Hematopoietic multipotent progenitor cell treated with erythropoietin and hydrocortisone succinate and interleukin-3 and kit ligand, for 15 days (in vitro differentiated cells): ENCODE data around the gene SKAP2.

Experiments
- DNase-seq: peaks from one replicate; pipeline ENCODE4 v3.0.0-alpha.2; 2015; ENCODE audit warnings: low spot score

Gene SKAP2

GRCh38 chr7:26864309-26865093, at the start of gene SKAP2:
Gene SKAP2 (minus strand): TSS chr7:26864590. CDS start chr7:26864429, 161 bp downstream.
- peak; percentile 93 for DNase-seq

DNA sequence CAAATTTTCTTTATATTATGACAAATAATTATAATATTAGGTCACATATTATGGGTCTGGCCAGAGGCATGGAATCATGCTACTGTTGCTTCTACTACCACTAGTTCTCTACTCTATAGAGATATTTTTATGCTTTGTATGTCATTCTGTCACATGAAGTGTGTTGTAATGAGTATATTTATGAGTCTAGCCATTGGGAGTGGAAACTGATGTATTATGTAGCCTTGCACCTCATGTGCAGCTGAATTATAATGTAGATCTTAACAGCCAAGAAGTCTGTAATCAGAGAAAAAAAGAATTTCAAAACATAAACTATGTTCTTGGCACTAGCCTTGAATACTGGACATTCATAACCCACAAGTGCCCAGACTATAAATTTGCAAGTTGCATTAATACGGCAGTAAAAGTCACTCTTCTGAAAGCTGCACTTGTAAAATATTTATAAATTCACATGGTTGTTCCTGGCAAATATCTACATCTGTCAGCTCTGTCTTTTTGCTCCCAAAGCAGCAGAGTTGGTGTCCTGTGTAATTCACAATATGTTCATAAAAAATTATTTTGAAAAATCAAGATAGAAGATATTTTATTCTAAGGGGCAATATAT, 48.6 kb upstream of the SKAP2 start:
- DNase-seq: no peak

- no peak for DNase-seq
Measured at GRCh38 chr7:26912338-26912737, 47.9 kb upstream of the SKAP2 start.

DNA sequence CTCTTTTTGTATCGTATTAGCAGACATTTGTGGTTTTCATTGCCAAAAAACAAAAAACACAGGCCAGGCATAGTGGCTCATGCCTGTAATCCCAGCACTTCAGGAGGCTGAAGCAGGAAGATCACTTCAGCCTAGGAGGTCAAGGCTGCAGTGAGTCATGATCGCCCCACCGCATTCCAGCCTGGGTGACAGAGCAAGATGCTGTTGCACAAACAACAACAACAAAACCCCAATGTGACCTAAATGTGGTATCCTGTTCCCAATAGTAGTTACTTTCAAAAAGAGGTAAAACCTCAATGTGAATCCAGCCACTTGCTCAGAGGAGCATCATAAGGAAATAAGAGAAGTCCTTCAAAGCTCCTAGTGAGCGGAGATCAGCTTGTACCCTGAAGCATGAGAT, 45.8 kb upstream of the SKAP2 start:
- DNase-seq: no peak

DNA sequence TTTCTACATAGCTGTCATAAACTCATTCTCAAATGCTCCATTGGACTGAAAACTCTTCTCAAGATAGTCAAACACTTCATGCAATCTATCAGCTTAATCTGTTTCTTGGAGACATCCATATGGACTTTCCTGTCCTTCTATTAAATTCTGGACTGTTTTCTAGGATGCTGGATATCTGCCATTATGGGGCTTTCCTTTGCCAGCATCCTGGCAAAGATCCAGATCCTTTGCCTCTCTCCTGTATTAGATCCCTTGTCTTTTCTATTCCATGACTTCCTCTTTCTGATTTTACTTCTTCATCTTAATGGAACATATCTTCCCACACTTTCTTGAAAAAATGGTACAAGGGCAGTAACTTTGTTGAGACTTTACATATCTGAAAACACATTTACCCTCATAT, 35.9 kb upstream of the SKAP2 start:
- no peak for DNase-seq

DNA sequence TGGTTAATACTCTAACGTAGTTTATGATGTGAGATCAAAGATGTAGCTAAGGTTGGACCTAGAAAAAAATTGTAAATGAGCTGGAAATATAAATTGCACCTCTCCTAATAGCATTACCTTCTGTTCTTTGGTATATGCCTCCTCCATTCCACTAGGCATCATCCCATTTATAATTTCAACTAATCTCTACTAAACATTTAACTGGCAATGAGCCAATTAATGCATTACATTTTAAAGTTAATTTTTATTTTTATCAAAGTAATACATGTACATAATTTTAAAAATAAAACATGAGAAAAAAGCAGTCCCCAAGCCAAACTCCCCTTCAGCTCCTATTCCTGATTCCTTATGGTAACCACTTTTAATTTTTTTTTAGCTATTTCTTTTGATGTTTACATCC, 35.1 kb upstream of the SKAP2 start:
- no peak for DNase-seq

DNA sequence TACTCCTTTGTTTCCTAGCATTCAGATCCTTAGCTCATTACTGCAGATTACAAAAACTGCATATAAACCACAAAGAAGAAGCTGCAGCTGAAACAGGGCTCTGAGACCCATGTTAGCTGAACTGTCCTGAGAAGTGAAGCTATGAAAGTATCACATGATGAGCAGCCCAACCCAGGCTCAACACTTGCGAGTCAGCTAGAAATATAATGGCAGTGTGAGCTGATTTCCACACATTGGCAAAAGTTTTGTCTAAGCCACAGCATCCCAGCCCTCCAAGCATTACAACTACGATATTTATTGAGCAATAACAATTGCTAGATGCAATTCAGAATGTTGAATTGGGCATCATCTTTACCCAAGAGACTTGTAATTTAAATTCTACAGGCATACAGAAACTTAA, 34.5 kb upstream of the SKAP2 start:
- DNase-seq: no peak

GRCh38 chr7:26897928-26898327, 33.5 kb upstream of the SKAP2 start:
- DNase-seq: no peak

GRCh38 chr7:26891400-26892350, 27.3 kb upstream of the SKAP2 start:
- no peak for DNase-seq

DNA sequence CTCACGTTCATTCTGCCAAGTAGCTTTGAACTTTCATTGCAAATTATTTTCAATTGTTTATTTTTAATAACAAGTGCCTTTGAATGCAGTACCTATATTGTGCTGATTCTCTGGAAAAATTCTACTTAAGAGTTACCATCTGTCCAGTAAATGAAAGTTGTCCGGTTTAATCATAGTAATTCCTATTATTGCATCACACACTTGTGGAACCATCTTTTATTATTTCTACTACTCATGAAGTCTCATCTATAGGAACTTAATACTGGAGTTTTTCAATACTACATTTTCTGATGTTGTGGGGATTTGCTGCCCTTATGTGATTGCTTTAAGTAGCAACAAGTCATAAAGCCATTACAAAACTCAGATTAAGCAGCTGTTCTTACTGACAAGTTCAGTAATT, 16.5 kb upstream of the SKAP2 start:
- no peak for DNase-seq

DNA sequence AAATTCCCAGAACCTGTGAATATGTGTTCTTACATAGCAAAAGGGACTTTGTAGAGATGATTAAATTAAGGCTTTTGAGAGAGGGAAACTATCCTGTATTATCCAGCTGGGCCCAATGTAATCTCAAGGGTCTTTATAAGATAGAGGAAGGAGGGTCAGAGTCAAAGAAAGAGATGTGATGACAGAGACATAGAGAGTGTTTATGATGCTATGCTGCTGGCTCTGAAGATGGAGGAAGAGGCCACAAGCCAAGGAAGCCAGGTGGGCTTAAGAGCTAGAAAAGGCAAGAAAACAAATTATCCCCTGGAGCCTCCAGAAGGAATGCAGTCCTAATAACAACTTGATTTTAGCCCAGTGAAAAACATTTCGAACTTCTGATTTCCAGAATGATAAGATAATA, 15.3 kb upstream of the SKAP2 start:
- DNase-seq: no peak

GRCh38 chr7:26868841-26869495, 4.6 kb upstream of the SKAP2 start:
- no peak for DNase-seq

DNA sequence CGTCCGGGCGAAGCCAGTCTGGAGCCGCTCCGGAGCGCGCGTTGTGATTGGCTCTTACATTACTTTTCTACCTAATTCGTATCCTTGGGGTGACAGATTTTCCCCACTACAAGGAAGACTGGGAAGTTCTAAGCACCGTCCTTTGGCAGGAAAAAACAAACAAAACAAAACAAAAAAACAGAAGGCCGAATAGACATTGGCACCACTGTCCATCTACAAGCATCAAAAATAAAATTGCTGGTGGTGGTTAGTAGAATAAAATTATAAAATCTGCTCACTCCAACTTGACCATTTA, 651 bp upstream of the SKAP2 start:
- no peak for DNase-seq

DNA sequence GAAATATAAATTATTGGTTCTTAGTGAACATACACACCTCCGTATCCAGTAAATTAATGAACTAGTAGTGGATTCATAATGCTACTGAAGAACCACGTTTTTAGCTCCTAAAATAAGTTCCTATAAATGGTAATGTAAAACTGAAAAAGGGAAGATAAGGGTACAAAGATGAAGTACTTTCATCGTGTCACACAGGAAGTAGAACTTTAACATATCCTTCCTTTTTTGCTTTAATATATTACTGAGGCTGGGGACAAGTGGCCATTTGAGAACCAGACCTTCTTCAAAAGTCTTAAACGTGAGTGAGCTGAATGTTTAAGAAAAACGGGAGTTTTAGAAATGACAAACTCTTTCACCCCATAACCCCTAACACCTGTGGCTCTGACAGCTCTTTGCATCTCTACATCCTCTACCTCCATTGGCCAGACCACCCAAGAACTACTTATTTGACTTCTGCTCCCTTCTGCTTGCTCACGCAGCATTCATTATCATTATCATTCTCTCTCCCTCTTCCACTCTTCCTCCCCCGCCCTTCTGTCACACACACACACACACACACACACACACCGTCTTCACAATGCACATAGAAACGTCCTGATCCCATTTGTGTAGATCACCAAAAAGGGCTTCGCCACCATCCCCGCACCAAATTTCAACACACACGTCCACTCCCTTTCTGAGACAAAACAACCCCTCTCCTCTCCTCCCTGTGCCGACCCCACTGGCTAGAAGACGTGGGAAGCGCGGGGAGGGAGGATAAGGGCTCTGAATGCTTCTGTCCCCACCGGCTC, 677 bp downstream of the SKAP2 start:
- DNase-seq: peak; percentile 30

DNA sequence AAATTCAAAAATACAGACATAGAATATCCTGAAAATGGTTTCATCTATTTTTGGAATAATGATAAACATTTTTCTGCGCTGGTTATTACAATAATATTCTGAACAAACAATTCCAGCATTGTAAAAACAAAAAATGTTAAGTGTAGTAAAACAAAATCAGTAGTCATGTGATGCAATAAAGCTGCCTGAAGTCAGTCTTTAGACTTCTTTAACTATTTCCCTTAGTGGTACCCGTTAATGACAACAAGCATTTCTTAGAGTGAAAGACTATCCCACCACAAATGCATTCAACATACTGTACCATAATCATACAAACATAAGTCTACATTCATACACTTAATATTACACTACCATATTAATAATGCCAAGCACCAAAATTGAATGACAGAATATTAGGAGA, 1.6 kb downstream of the SKAP2 start:
- no peak for DNase-seq

GRCh38 chr7:26861050-26861449, 3.3 kb downstream of the SKAP2 start:
- no peak for DNase-seq

GRCh38 chr7:26860361-26860760, 4.0 kb downstream of the SKAP2 start:
- DNase-seq: no peak

DNA sequence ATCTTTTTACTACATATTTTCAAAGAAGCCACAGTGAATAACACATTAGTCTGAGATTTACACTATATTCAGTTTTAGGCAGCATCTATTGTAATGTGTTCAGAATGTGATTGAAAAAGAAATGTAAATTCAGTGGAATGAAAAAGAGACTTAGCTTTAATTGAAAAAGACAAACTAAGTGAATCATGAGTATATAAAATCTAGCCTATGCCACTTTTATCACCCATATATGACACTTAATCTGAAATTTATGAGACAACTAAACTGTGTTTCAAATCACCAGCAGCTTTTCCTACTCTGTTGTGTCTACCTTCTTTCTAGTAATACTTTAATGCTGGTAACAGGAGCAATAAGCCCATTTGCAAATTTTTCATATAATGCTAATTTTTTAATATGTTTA, 4.7 kb downstream of the SKAP2 start:
- DNase-seq: no peak

DNA sequence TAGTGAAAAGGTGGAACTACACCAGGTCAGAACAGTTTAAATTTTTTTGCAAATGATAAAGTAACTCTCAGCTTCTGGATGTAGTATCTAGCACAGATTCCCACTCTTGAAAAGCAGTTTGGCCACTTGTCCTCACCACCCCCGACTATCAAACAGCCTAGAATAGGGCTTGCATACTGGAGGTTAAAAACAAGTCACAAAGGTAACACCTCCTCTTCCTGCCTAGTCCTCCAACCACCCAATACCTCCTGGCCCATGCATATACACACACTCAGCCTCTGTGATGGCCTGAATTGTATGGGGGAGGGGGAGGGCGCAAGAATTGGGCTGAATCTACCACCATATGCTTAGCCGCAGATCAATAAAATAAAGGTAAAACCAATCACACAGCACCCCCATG, 5.7 kb downstream of the SKAP2 start:
- DNase-seq: no peak

GRCh38 chr7:26858241-26858715, 6.1 kb downstream of the SKAP2 start:
- DNase-seq: no peak

- no peak for DNase-seq
Measured at GRCh38 chr7:26857506-26858240, 6.7 kb downstream of the SKAP2 start.
